ENCODE results near the gene TECPR2. TPM values are rescaled to one million over a fixed set of nuclear protein-coding genes. Genes with fewer than 3 reads are reported as not detected.
A peak's percentile ranks its signal among the peaks of the same experiment; 100 is the strongest.
"Not testable (repeated sequence)": the region's sequence is repeated elsewhere in the genome, so short reads cannot be mapped to it uniquely, and the experiment has no call there.

The TECPR2 gene
- total RNA-seq, 1 donor from 2014 or later: 8.6 TPM

DNA sequence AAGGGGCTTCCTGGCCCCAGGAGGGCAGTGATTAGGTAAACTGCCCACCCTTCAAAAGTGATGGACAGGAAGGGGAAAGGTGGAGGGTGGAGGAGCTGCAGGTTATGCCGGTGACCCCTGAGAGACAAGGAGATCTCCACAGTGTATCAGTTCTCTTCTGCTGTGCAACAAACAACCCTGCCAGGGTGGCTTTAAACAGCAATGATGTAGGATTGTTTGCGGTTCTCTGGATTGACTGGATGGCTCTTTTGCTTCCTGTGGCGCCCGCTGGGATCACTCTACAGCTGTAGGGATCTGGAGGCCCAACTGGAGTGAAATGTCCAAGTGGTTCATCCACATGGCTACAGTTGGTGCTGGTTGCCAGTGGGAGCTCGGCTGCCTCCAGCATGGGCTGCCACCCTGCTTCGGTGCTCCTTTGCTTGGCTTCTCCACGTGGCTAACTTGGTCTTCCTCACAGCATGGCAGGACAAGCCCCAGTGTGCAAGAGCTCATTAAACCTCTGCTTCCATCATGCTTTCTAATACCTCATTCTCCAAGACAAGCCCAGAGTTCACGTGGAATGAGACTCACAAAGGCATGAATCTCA is 155.4 kb downstream of the TECPR2 start:
- FAIRE-seq (no peak), DNase-seq (ENCODE audit: low spot score in 2 of 2) (no peak)

- DNase-seq (ENCODE audit: low spot score in 2 of 2); FAIRE-seq: not testable (repeated sequence)
These were observed 157.0 kb downstream of the TECPR2 start for GRCh38 chr14:102519709-102520108.

- no peak for DNase-seq (ENCODE audit: low spot score in 2 of 2)
- FAIRE-seq: no peak
These were observed 160.4 kb downstream of the TECPR2 start for GRCh38 chr14:102523200-102523568.

- no peak for FAIRE-seq
- DNase-seq (ENCODE audit: low spot score in 2 of 2): no peak
These were observed 161.1 kb downstream of the TECPR2 start for GRCh38 chr14:102523569-102524450.

DNA sequence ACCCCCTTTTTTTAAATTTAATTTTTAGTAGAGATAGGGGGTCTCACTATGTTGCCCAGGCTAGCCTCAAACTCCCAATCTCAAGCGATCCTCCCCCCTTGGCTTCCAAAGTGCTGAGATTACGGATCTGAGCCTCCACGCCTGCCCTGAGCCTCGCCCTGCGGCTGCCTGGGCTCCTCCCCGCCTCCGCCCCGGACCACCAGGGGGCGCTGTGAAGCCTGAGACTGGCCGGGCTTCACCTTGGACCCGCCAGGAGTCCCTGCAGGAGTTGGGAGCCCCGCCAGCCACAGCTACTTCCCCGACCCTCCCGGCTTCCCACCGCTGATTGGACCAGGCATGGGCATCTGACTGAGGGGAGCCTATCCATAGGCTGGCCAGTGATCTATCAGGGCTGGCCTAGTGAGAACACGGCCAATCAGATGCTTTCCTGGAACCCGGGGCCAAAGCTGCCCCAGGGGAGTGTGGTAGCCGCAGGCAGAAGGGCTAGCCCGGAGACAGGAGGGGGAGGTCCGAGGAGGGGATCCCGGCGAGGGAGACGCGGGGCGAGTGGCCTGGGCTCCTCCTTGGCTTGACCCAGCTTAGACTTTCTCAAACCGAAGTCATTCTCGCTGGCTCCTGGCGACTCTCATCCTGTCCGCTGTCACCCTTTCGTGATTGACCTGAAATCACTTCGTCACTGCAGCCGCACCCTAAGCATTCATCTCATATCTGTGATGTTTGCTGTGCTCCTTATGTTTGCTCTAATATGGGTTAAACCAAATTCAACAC is 161.9 kb downstream of the TECPR2 start:
- FAIRE-seq: no peak
- peak; percentile 84 to 97 for DNase-seq (ENCODE audit: low spot score in 2 of 2)

GRCh38 chr14:102525219-102525928 is 162.6 kb downstream of the TECPR2 start:
- DNase-seq (ENCODE audit: low spot score in 2 of 2): no peak
- no peak for FAIRE-seq

DNA sequence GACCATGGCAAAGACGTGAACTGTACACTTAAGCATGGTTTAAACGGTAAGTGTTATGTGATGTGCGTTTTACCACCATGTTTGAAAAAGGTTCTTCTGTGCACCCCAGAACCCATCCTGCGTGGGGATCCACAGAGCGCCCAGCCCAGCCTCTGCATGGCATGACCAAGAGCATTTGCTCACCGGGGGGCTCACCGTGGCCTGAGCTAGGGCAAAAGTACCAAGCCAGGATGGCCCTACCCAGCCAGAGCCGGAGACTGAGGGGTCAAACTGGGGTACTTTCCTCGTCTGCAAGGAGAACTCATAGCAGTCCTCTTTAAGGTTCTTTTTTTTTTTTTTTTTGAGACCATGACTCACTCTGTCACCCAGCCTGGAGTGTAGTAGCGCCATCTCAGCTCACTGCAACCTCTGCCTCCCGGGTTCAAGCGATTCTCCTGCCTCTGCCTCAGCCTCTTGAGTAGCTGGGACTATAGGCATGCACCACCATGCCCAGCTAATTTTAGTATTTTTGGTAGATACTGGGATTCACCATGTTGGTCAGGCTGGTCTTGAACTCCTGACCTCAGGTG is 163.3 kb downstream of the TECPR2 start:
- FAIRE-seq: no peak
- no peak for DNase-seq (ENCODE audit: low spot score in 2 of 2)

DNA sequence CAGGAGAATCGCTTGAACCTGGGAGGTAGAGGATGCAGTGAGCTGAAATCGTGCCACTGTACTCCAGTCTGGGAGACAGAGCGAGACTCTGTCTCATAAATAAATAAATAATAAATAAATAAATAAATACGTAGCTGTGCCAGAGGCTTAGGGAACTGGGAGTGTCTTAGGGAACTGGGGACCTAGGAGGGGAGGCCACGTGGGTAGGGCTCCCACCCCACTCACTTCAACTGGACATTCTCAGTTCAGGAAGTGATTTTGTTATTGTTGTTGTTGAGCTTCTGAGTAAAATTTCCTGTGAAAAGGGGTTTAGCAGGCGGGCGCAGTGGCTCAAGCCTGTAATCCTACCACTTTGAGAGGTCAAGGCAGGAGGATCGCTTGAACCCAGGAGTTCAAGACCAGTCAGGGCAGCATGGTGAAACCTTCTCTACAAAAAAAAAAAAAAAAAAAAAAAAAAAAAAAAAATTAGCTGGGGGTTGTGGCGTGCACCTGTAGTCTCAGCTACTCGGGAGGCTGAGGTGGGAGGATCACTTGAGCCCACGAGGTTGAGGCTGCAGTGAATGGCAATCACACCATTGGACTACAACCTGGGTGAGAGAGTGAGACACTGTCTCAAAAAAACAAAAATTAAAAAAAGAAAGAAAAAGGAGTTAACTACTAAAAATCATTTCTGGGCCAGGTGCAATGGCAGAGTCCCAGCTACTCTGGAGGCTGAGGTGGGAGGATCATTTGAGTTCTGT is 165.9 kb downstream of the TECPR2 start:
- FAIRE-seq: no peak
- no peak for DNase-seq (ENCODE audit: low spot score in 2 of 2)

DNA sequence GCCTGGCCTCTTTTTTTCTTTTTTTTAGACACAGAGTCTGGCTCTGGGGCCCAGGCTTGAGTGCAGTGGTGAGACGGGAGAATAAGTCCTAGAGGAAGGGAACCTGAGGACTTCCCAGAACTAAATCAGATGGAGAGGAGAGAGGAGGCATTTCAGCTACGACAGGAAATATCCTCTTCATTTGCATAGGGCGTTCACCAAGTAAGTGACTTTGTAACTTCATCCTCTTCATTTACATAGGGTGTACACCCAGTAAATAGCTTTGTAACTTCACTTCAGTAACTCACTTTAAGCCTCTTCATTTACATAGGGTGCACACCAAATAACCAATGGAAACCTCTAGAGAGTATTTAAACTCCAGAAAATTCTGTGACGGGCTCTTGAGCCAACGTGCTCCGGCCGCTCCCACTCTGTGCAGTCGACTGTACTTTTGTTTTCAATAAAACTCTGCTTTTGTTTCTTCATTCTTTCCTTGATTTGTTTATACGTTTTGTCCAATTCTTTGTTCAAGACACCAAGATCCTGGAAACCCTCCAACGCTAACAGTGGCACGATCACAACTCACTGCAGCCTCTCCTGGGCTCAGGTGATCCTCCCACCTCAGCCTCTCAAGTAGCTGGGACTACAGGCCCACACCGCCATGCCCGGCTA is 168.2 kb downstream of the TECPR2 start:
- no peak for DNase-seq (ENCODE audit: low spot score in 2 of 2)
- no peak for FAIRE-seq

GRCh38 chr14:102532204-102532658 is 169.5 kb downstream of the TECPR2 start:
- no peak for FAIRE-seq

GRCh38 chr14:102537981-102538601 is 175.3 kb downstream of the TECPR2 start:
- no peak for FAIRE-seq

More at GRCh38 chr14:102532204-102532658, 169.5 kb downstream of the TECPR2 start:
- no peak for DNase-seq (ENCODE audit: low spot score in 2 of 2)

DNA sequence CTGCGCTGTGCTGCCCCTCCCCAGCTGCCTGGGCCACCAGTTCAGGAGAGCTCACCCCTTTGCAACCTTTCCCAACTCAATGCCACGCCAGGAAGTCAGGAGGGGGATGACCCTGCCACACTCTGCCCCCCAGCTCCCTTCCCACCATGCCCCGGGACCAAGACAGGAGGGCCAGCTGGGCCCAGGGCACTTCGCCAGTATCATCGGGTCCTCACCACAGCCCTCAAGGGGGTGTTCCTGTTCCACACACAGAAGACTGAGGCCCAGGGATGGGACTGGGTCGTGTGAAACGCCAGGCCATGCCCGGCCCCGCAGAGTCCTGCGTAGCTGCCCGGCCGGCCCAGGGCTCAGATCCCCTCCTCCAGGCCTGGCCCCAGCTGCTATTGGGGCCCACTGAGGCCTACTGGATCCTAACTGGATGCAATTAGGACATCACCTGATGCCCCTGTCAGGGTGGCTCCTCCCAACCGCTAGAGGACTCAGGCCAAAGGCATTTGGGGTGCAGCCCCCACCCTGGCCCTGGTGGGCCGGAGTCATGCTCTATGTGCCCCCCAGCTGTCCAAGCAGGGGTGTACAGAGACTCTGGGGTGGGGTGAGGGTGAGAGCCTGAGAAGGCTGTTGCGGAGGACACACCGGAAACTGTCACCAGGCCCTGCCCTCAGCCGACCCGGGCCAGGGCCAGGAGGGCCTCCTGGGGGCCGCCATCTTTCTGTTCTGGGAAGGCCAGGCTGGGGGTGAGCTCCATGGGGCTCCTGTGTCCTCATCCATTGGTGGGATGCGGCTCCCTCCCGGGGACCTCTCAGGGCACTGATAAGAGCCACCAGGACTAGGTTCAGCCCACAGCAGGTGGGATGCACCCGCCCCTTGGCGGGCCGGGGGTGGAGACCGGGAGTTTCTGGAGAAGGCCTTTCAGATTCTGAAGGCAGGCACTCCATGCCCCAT is 176.1 kb downstream of the TECPR2 start:
- DNase-seq (ENCODE audit: low spot score in 2 of 2) (no peak), FAIRE-seq (no peak)

More at GRCh38 chr14:102537981-102538601, 175.3 kb downstream of the TECPR2 start:
- DNase-seq (ENCODE audit: low spot score in 2 of 2): no peak

DNA sequence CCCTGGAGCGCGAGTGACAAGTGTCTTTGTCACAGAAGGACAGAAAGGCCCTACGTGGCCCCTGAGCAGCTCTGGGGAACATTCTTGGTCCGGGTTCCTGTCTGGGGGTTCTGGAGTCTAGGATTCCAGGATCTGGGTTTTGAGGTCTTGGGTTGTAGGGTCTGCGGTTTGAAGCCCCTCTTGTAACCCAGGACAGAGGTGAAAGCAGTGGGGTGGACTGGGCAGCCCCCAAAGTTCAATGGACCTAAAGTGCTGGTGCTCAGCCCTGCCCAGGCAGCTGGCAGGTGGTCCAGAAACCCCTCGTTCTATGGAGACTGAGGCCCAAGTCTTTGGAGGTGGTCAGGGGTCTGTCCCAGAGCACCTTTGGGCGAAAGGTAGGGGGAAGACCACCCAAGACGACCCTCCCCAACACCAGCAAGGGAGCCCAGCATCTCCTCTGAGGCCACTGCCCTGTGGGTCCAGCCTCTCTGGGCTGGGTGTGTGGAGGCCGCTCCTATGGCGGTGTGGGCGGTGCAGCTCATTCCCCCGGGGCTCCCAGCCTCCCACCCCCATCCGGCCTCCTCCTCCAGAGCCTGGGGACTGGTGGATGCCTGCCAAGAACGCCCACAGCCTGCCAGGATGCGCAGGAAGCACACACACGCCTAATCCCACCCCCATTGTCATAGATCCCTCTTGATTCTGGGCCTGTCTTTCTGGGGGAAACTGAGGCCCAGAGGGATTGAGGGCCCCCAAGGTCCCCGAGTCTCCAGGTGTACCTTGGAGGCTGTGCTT is 177.0 kb downstream of the TECPR2 start:
- FAIRE-seq (no peak), DNase-seq (ENCODE audit: low spot score in 2 of 2) (no peak)

GRCh38 chr14:102540315-102541028 is 177.7 kb downstream of the TECPR2 start:
- DNase-seq (ENCODE audit: low spot score in 2 of 2): no peak
- FAIRE-seq: no peak

GRCh38 chr14:102541029-102541491 is 178.3 kb downstream of the TECPR2 start:
- not testable (repeated sequence) for DNase-seq (ENCODE audit: low spot score in 2 of 2); FAIRE-seq

DNA sequence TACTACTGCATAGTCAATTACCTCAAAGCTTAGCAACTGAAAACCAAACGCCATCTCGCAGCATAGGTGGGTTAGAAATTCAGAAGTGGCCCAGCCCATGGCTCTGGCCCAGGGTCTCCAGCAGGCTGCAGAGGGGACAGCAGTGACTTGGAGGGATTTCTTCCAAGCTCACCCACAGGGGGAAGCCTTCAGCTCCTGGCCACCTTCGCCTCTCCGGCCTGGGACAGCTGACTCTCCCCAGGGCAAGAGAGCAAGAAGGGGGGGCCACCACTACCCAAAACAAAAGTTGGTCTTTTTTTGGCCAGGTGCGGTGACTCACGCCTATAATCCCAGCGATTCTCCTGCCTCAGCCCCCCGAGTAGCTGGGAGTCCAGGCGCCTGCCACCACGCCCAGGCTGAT is 179.0 kb downstream of the TECPR2 start:
- FAIRE-seq: no peak
- no peak for DNase-seq (ENCODE audit: low spot score in 2 of 2)
